Measurements from ENCODE around the gene KLHL11. TPM values are rescaled to one million over a fixed set of nuclear protein-coding genes. Genes with fewer than 3 reads are reported as not detected.

KLHL11 gene
- polyA plus RNA-seq, 1 donor (not counting 4 experiments of a cell fraction or from before 2014, with no cell fraction given): 5.2 TPM

DNA sequence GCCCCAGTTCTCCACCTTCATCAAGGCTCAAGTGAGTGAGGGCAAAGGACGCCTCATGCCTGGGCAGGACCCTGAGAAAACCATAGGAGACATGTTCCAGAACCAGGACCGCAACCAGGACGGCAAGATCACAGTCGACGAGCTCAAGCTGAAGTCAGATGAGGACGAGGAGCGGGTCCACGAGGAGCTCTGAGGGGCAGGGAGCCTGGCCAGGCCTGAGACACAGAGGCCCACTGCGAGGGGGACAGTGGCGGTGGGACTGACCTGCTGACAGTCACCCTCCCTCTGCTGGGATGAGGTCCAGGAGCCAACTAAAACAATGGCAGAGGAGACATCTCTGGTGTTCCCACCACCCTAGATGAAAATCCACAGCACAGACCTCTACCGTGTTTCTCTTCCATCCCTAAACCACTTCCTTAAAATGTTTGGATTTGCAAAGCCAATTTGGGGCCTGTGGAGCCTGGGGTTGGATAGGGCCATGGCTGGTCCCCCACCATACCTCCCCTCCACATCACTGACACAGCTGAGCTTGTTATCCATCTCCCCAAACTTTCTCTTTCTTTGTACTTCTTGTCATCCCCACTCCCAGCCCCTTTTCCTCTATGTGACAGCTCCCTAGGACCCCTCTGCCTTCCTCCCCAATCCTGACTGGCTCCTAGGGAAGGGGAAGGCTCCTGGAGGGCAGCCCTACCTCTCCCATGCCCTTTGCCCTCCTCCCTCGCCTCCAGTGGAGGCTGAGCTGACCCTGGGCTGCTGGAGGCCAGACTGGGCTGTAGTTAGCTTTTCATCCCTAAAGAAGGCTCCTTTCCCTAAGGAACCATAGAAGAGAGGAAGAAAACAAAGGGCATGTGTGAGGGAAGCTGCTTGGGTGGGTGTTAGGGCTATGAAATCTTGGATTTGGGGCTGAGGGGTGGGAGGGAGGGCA is 42.7 kb downstream of the KLHL11 start:
- Histone ChIP-seq H3K79me2 (ENCODE audit: control insufficient read depth, insufficient read depth, low read length) (no peaks in the 10 kb centered on the region), H3K27me3 (ENCODE audit: control insufficient read depth, extremely low read depth, insufficient read depth, low read length) (peaks cover 9% of the 10 kb centered on the region), H3K9ac (ENCODE audit: control insufficient read depth, extremely low read depth, insufficient read depth, low read length) (no peak overlapping the region), H3K36me3 (ENCODE audit: control insufficient read depth in 2 of 2, extremely low read depth in 1 of 2, insufficient read depth in 2 of 2, low read length in 2 of 2) (peaks cover 0 to 5% of the 10 kb centered on the region in 2 experiments), H3K9me3 (ENCODE audit: control insufficient read depth, low read depth, low read length) (no peaks in the 10 kb centered on the region), H3K27ac (ENCODE audit: control insufficient read depth, insufficient read depth, low read length) (no peak overlapping the region), H3K9me1 (ENCODE audit: control insufficient read depth, extremely low read depth, insufficient read depth, low read length) (no peaks in the 10 kb centered on the region), H4K20me1 (ENCODE audit: control insufficient read depth, extremely low read depth, insufficient read depth, low read length) (no peaks in the 10 kb centered on the region), H3K4me1 (ENCODE audit: control insufficient read depth, extremely low read depth, insufficient read depth, low read length) (no peaks in the 10 kb centered on the region), H3K4me2 (ENCODE audit: control insufficient read depth, extremely low read depth, insufficient read depth, low read depth, low read length) (no peak overlapping the region), H3K4me3 (ENCODE audit: control insufficient read depth in 2 of 3, extremely low read depth in 1 of 3, insufficient read depth in 2 of 3, low read depth in 1 of 3, low read length in 3 of 3) (no peak overlapping the region), H2AFZ (ENCODE audit: control insufficient read depth, low read length) (no peak overlapping the region)
- FAIRE-seq: no peak
- dilution Hi-C loops (cut with MboI; ENCODE audit: extremely low pct_ligation_motif_present, low sequenced_read_pairs): no loop called here
- DNase-seq (ENCODE audit: low read depth, low spot score): no peak
- no peak for TF ChIP-seq CTCF (optimal IDR thresholded peaks at IDR 0.05 in 1 of 3, IDR thresholded peaks at IDR 0.05 in 1 of 3, conservative IDR thresholded peaks at IDR 0.05 in 1 of 3; ENCODE audit: extremely low read depth in 1 of 3, insufficient read depth in 2 of 3, low read length in 3 of 3)
- TF ChIP-seq EZH2 (IDR thresholded peaks at IDR 0.05; ENCODE audit: low read length): no peak

GRCh38 chr17:41821776-41822175 is 43.4 kb downstream of the KLHL11 start:
- dilution Hi-C loops (cut with MboI; ENCODE audit: extremely low pct_ligation_motif_present, low sequenced_read_pairs): no loop called here
- peaks cover 0 to 2% of the 10 kb centered on the region in 2 experiments for H3K36me3 ChIP-seq (ENCODE audit: control insufficient read depth in 2 of 2, extremely low read depth in 1 of 2, insufficient read depth in 2 of 2, low read length in 2 of 2)
- no peak for FAIRE-seq
- H3K9me1 ChIP-seq (ENCODE audit: control insufficient read depth, extremely low read depth, insufficient read depth, low read length): no peaks in the 10 kb centered on the region
- no peak overlapping the region for H3K4me3 ChIP-seq (ENCODE audit: control insufficient read depth in 2 of 3, extremely low read depth in 1 of 3, insufficient read depth in 2 of 3, low read depth in 1 of 3, low read length in 3 of 3)
- TF ChIP-seq CTCF (optimal IDR thresholded peaks at IDR 0.05 in 1 of 3, IDR thresholded peaks at IDR 0.05 in 1 of 3, conservative IDR thresholded peaks at IDR 0.05 in 1 of 3; ENCODE audit: extremely low read depth in 1 of 3, insufficient read depth in 2 of 3, low read length in 3 of 3) (no peak), EZH2 (IDR thresholded peaks at IDR 0.05; ENCODE audit: low read length) (no peak)
- no peak overlapping the region for H3K27ac ChIP-seq (ENCODE audit: control insufficient read depth, insufficient read depth, low read length)
- H3K4me2 ChIP-seq (ENCODE audit: control insufficient read depth, extremely low read depth, insufficient read depth, low read depth, low read length): no peak overlapping the region
- H3K9ac ChIP-seq (ENCODE audit: control insufficient read depth, extremely low read depth, insufficient read depth, low read length): no peak overlapping the region
- DNase-seq (ENCODE audit: low read depth, low spot score): no peak
- H2AFZ ChIP-seq (ENCODE audit: control insufficient read depth, low read length): no peak overlapping the region
- H3K9me3 ChIP-seq (ENCODE audit: control insufficient read depth, low read depth, low read length): no peaks in the 10 kb centered on the region
- no peaks in the 10 kb centered on the region for H4K20me1 ChIP-seq (ENCODE audit: control insufficient read depth, extremely low read depth, insufficient read depth, low read length)
- H3K27me3 ChIP-seq (ENCODE audit: control insufficient read depth, extremely low read depth, insufficient read depth, low read length): peaks cover 9% of the 10 kb centered on the region
- no peaks in the 10 kb centered on the region for H3K4me1 ChIP-seq (ENCODE audit: control insufficient read depth, extremely low read depth, insufficient read depth, low read length)
- H3K79me2 ChIP-seq (ENCODE audit: control insufficient read depth, insufficient read depth, low read length): no peaks in the 10 kb centered on the region

Data from keratinocyte (primary cell).